Fibroblast of lung (primary cell): ENCODE data around the gene ACR. TPM values are rescaled to one million over a fixed set of nuclear protein-coding genes. Genes with fewer than 3 reads are reported as not detected.

Source experiments
- DNase-seq, 2 donors: peaks; one replicate each; pipeline versions ENCODE4 v3.0.0 to v3.0.0-alpha.2; 2010; ENCODE audit warnings: low read depth in 2 of 2
- H2AFZ ChIP-seq: 2 replicates; pipeline ENCODE4 v1.5.1; 2012; ENCODE audit warnings: low read length, control low read depth, inconsistent platforms
- H3K27ac ChIP-seq: 2 replicates; pipeline ENCODE4 v1.5.1; 2011; ENCODE audit warnings: low read length, control low read depth; ENCODE audit not compliant: insufficient read depth
- H3K27me3 ChIP-seq: 2 replicates; pipeline ENCODE4 v1.5.1; 2011; ENCODE audit warnings: mild to moderate bottlenecking, low read length; ENCODE audit not compliant: control insufficient read depth, insufficient read depth
- H3K36me3 ChIP-seq: 2 replicates; pipeline ENCODE4 v1.5.1; 2011; ENCODE audit warnings: low read length; ENCODE audit not compliant: control insufficient read depth, insufficient read depth
- H3K4me1 ChIP-seq: 2 replicates; pipeline ENCODE4 v1.5.1; 2011; ENCODE audit warnings: low read length; ENCODE audit not compliant: control insufficient read depth, insufficient read depth; ENCODE audit errors: extremely low read depth
- H3K4me2 ChIP-seq: 2 replicates; pipeline ENCODE4 v1.5.1; 2011; ENCODE audit warnings: low read length, control low read depth; ENCODE audit not compliant: insufficient read depth; ENCODE audit errors: extremely low read depth
- H3K4me3 ChIP-seq, 4 experiments: fragments of 200-600 bp in 1 of 4; sonication (generic) in 1 of 4; replicated peaks in 1 of 4; 2 replicates each; pipeline ENCODE4 v1.5.1; 2011 to 2016; ENCODE audit warnings: low read length in 4 of 4, low read depth in 3 of 4, mild to moderate bottlenecking in 3 of 4, control low read depth in 2 of 4, inconsistent platforms in 1 of 4, mixed read lengths in 1 of 4; ENCODE audit not compliant: insufficient read depth in 1 of 4; ENCODE audit errors: control extremely low read depth in 1 of 4
- H3K79me2 ChIP-seq: 2 replicates; pipeline ENCODE4 v1.5.1; 2012; ENCODE audit warnings: mild to moderate bottlenecking, low read length, inconsistent platforms; ENCODE audit not compliant: control insufficient read depth, insufficient read depth
- H3K9ac ChIP-seq: 2 replicates; pipeline ENCODE4 v1.5.1; 2011; ENCODE audit warnings: mild to moderate bottlenecking, low read length, control low read depth; ENCODE audit not compliant: insufficient read depth
- H3K9me3 ChIP-seq: 2 replicates; pipeline ENCODE4 v1.5.1; 2012; ENCODE audit warnings: low read depth, low read length; ENCODE audit not compliant: control insufficient read depth, insufficient read depth
- H4K20me1 ChIP-seq: 2 replicates; pipeline ENCODE4 v1.5.1; 2011; ENCODE audit warnings: low read length; ENCODE audit not compliant: control insufficient read depth, insufficient read depth; ENCODE audit errors: extremely low read depth
- EZH2 ChIP-seq: IDR thresholded peaks from 2 replicates; pipeline ENCODE4 v1.5.1; 2012; ENCODE audit warnings: low read length, control low read depth, mild to moderate bottlenecking; ENCODE audit errors: missing control alignments
- polyA plus RNA-seq, 2 donors: library from polyadenylated mRNA; depleted of rRNA in 1 of 2; stranded (reverse) in 1 of 2; unstranded in 1 of 2; fragments of >200 nt; gene quantifications; 2 replicates each; pipeline ENCODE4 v1.2.1, GENCODE V29; 2011 to 2012; ENCODE audit warnings: missing spikeins in 1 of 2
- total RNA-seq: library from RNA; depleted of rRNA; stranded (reverse); fragments of >200 nt; gene quantifications from 2 replicates; pipeline ENCODE4 v1.2.1, GENCODE V29; 2014
- TF ChIP-seq, protein P1 (sequence below), 2 donors: IDR thresholded peaks in 1 of 2; conservative IDR thresholded peaks in 1 of 2; 1 replicate in 1 of 2; 2 replicates in 1 of 2; pipeline ENCODE4 v1.5.1; 2011 to 2012; ENCODE audit warnings: low read length in 2 of 2, control low read depth in 1 of 2, inconsistent platforms in 1 of 2, low read depth in 1 of 2, mild to moderate bottlenecking in 1 of 2

ACR gene
- total and polyA plus RNA-seq, 2 donors (not counting 1 experiment from before 2014, with no cell fraction given), result not detected

- Histone ChIP-seq H3K9ac (no peak overlapping the region), H3K27ac (no peak overlapping the region), H3K4me2 (no peak overlapping the region), H3K79me2 (no peaks in the 10 kb centered on the region), H3K9me3 (no peaks in the 10 kb centered on the region), H2AFZ (no peak overlapping the region), H3K27me3 (no peaks in the 10 kb centered on the region), H3K4me1 (no peaks in the 10 kb centered on the region), H4K20me1 (no peaks in the 10 kb centered on the region), H3K4me3 (no peak overlapping the region), H3K36me3 (no peaks in the 10 kb centered on the region)
- TF ChIP-seq, protein P1, sequence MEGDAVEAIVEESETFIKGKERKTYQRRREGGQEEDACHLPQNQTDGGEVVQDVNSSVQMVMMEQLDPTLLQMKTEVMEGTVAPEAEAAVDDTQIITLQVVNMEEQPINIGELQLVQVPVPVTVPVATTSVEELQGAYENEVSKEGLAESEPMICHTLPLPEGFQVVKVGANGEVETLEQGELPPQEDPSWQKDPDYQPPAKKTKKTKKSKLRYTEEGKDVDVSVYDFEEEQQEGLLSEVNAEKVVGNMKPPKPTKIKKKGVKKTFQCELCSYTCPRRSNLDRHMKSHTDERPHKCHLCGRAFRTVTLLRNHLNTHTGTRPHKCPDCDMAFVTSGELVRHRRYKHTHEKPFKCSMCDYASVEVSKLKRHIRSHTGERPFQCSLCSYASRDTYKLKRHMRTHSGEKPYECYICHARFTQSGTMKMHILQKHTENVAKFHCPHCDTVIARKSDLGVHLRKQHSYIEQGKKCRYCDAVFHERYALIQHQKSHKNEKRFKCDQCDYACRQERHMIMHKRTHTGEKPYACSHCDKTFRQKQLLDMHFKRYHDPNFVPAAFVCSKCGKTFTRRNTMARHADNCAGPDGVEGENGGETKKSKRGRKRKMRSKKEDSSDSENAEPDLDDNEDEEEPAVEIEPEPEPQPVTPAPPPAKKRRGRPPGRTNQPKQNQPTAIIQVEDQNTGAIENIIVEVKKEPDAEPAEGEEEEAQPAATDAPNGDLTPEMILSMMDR (conservative IDR thresholded peaks at IDR 0.05 in 1 of 2, IDR thresholded peaks at IDR 0.05 in 1 of 2; ENCODE audit: low read depth in 1 of 2, low read length in 2 of 2), result no peak
- TF ChIP-seq EZH2, result no peak
- DNase-seq, result no peak
Observed at GRCh38 chr22:50705851-50706351, 32.1 kb upstream of the ACR start.

GRCh38 chr22:50706481-50707125 is 31.4 kb upstream of the ACR start:
- H3K9me3 ChIP-seq, result no peaks in the 10 kb centered on the region
- H3K79me2 ChIP-seq, result no peaks in the 10 kb centered on the region
- no peaks in the 10 kb centered on the region for H3K27me3 ChIP-seq
- H3K27ac ChIP-seq, result no peak overlapping the region
- H3K36me3 ChIP-seq, result no peaks in the 10 kb centered on the region
- H3K4me1 ChIP-seq, result no peaks in the 10 kb centered on the region
- H2AFZ ChIP-seq, result no peak overlapping the region
- TF ChIP-seq, protein P1 (conservative IDR thresholded peaks at IDR 0.05 in 1 of 2, IDR thresholded peaks at IDR 0.05 in 1 of 2; ENCODE audit: low read depth in 1 of 2, low read length in 2 of 2), result no peak
- no peak for TF ChIP-seq EZH2
- H4K20me1 ChIP-seq, result no peaks in the 10 kb centered on the region
- no peak overlapping the region for H3K4me2 ChIP-seq
- no peak overlapping the region for H3K9ac ChIP-seq
- H3K4me3 ChIP-seq, result no peak overlapping the region
- DNase-seq, result no peak

DNA sequence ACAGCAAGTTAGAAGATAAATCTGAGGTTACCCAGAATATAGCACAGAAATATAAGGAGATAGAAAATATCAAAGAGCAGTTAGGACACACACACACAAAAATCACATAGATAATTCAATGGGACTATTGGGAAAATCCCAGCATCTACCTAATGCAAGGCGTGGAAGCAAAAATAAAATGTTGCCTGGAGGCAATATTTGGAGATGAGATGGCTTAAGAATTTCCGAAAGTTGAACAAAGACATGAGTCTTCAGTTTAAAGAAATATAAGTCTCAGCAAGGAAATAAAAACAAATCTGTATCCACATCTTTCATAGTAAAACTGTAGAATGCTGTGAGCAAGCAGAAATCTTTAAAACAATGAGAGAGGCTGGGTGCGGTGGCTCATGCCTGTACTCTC is 29.5 kb upstream of the ACR start:
- DNase-seq, result no peak
- no peak for TF ChIP-seq EZH2
- TF ChIP-seq, protein P1 (conservative IDR thresholded peaks at IDR 0.05 in 1 of 2, IDR thresholded peaks at IDR 0.05 in 1 of 2; ENCODE audit: low read depth in 1 of 2, low read length in 2 of 2), result no peak
- Histone ChIP-seq H4K20me1 (no peaks in the 10 kb centered on the region), H3K27me3 (no peaks in the 10 kb centered on the region), H3K4me2 (no peak overlapping the region), H3K9me3 (no peaks in the 10 kb centered on the region), H2AFZ (no peak overlapping the region), H3K79me2 (no peaks in the 10 kb centered on the region), H3K4me1 (no peaks in the 10 kb centered on the region), H3K9ac (no peak overlapping the region), H3K4me3 (no peak overlapping the region), H3K27ac (no peak overlapping the region), H3K36me3 (no peaks in the 10 kb centered on the region)
